Mesendoderm (in vitro differentiated cells): Measurements from ENCODE around the gene GCM1. TPM values are rescaled to one million over a fixed set of nuclear protein-coding genes. Genes with fewer than 3 reads are reported as not detected.

Experiments used
- DNase-seq: peaks from one replicate; pipeline ENCODE4 v3.0.0; 2013
- H2AK5ac ChIP-seq: 2 replicates; pipeline ENCODE4 v1.6.1; 2013; ENCODE audit warnings: low read length, inconsistent platforms
- H2BK120ac ChIP-seq: 2 replicates; pipeline ENCODE4 v1.6.1; 2013; ENCODE audit warnings: low read depth, mild to moderate bottlenecking, low read length, moderate library complexity, mixed read lengths
- H2BK15ac ChIP-seq: replicated peaks from 2 replicates; pipeline ENCODE4 v1.6.1; 2013; ENCODE audit warnings: low read depth, mild to moderate bottlenecking, moderate library complexity
- H2BK5ac ChIP-seq: 2 replicates; pipeline ENCODE4 v1.6.1; 2013; ENCODE audit warnings: low read length, inconsistent platforms
- H3K18ac ChIP-seq: 2 replicates; pipeline ENCODE4 v1.6.1; 2013; ENCODE audit warnings: mild to moderate bottlenecking, low read length, mixed read lengths
- H3K23ac ChIP-seq: one replicate; pipeline ENCODE4 v1.6.1; 2013; ENCODE audit warnings: low read length
- H3K27ac ChIP-seq: 2 replicates; pipeline ENCODE4 v1.5.1; 2013; ENCODE audit warnings: low read depth, mild to moderate bottlenecking, inconsistent platforms, low read length, moderate library complexity
- H3K27me3 ChIP-seq: 2 replicates; pipeline ENCODE4 v1.6.1; 2013; ENCODE audit warnings: low read length, control low read depth, mild to moderate bottlenecking, inconsistent platforms; ENCODE audit not compliant: insufficient read depth, poor library complexity
- H3K36me3 ChIP-seq: 2 replicates; pipeline ENCODE4 v1.6.1; 2013; ENCODE audit warnings: low read length, inconsistent platforms; ENCODE audit not compliant: control insufficient read depth, insufficient read depth
- H3K4ac ChIP-seq: one replicate; pipeline ENCODE4 v1.6.1; 2013; ENCODE audit warnings: low read depth, mild to moderate bottlenecking, low read length, moderate library complexity
- H3K4me1 ChIP-seq: 2 replicates; pipeline ENCODE4 v1.6.1; 2013; ENCODE audit warnings: low read depth, low read length, inconsistent platforms; ENCODE audit not compliant: control insufficient read depth
- H3K4me2 ChIP-seq: 2 replicates; pipeline ENCODE4 v1.6.1; 2013; ENCODE audit warnings: low read length
- H3K4me3 ChIP-seq: 2 replicates; pipeline ENCODE4 v1.5.1; 2013; ENCODE audit warnings: mild to moderate bottlenecking, low read length
- H3K56ac ChIP-seq: one replicate; pipeline ENCODE4 v1.6.1; 2013; ENCODE audit warnings: low read length
- H3K79me1 ChIP-seq: 2 replicates; pipeline ENCODE4 v1.6.1; 2013; ENCODE audit warnings: low read length, inconsistent platforms
- H3K79me2 ChIP-seq: 2 replicates; pipeline ENCODE4 v1.6.1; 2013; ENCODE audit warnings: mild to moderate bottlenecking, low read length; ENCODE audit not compliant: control insufficient read depth, insufficient read depth
- H3K9ac ChIP-seq: 2 replicates; pipeline ENCODE4 v1.6.1; 2013; ENCODE audit warnings: low read length, inconsistent platforms
- H4K5ac ChIP-seq: one replicate; pipeline ENCODE4 v1.6.1; 2013; ENCODE audit warnings: low read length
- H4K8ac ChIP-seq: one replicate; pipeline ENCODE4 v1.6.1; 2013; ENCODE audit warnings: low read depth, mild to moderate bottlenecking, control low read depth, low read length, moderate library complexity
- WGBS: extraction: QIAGEN DNeasy Blood & Tissue Kit; methylation state at CpG from one replicate; pipeline ENCODE4 v1.1.7; 2013; ENCODE audit warnings: low lambda C conversion rate, missing lambda C conversion rate; ENCODE audit not compliant: insufficient coverage; ENCODE audit errors: extremely low coverage; 5-methylcytosine and 5-hydroxymethylcytosine counted together
- polyA plus RNA-seq, 2 experiments: library from polyadenylated mRNA; stranded (reverse); fragments of 200-250 nt; gene quantifications; one replicate each; pipeline ENCODE4 v1.2.3, GENCODE V29; 2013

The GCM1 gene
- 0.01 TPM for polyA plus RNA-seq (2013, experiment 1 of 2)
- not detected for polyA plus RNA-seq (2013, experiment 2 of 2)

GRCh38 chr6:53148684-53149083 lies at the start of gene GCM1:
Gene GCM1 (minus strand): TSS chr6:53148841. CDS start chr6:53145632, 3,209 bp downstream.
- H3K18ac ChIP-seq, result no peak within 1 kb of the TSS
- H3K27me3 ChIP-seq, result no peaks in the 10 kb centered on the region
- DNase-seq, result no peak
- no peak within 1 kb of the TSS for H3K9ac ChIP-seq
- H3K79me2 ChIP-seq, result no peaks in the 10 kb centered on the region
- H4K5ac ChIP-seq, result no peak within 1 kb of the TSS
- H2BK120ac ChIP-seq, result no peak within 1 kb of the TSS
- no peak within 1 kb of the TSS for H3K23ac ChIP-seq
- WGBS, result no CpG with 5 or more reads among the region's 5 CpGs
- H2BK5ac ChIP-seq, result no peak within 1 kb of the TSS
- no peak within 1 kb of the TSS for H3K4me2 ChIP-seq
- no peak within 1 kb of the TSS for H3K4me3 ChIP-seq
- H2BK15ac ChIP-seq, result no peak within 1 kb of the TSS
- no peak within 1 kb of the TSS for H3K56ac ChIP-seq
- no peak within 1 kb of the TSS for H3K27ac ChIP-seq
- no peak within 1 kb of the TSS for H4K8ac ChIP-seq
- no peak within 1 kb of the TSS for H2AK5ac ChIP-seq
- no peaks in the 10 kb centered on the region for H3K79me1 ChIP-seq
- no peak within 1 kb of the TSS for H3K4ac ChIP-seq
- peaks cover 3% of the 10 kb centered on the region for H3K4me1 ChIP-seq
- H3K36me3 ChIP-seq, result no peaks in the 10 kb centered on the region

- Histone ChIP-seq H3K27ac (no peak overlapping the region), H3K56ac (no peak overlapping the region), H3K79me1 (no peaks in the 10 kb centered on the region), H3K27me3 (no peaks in the 10 kb centered on the region), H2BK5ac (no peak overlapping the region), H3K4me3 (no peak overlapping the region), H3K23ac (no peak overlapping the region), H3K36me3 (no peaks in the 10 kb centered on the region), H2BK120ac (no peak overlapping the region), H4K5ac (no peak overlapping the region), H2AK5ac (no peak overlapping the region), H3K4me1 (no peaks in the 10 kb centered on the region), H3K79me2 (no peaks in the 10 kb centered on the region), H3K18ac (no peak overlapping the region), H3K4me2 (no peak overlapping the region), H3K9ac (no peak overlapping the region), H3K4ac (no peak overlapping the region), H2BK15ac (no peak overlapping the region), H4K8ac (no peak overlapping the region)
- DNase-seq, result no peak
- 100% methylated on average over 2 of the region's 3 CpGs for WGBS
These were observed 48.9 kb upstream of the GCM1 start for GRCh38 chr6:53197553-53197952.

- Histone ChIP-seq H2BK120ac (no peak overlapping the region), H3K27ac (no peak overlapping the region), H3K23ac (no peak overlapping the region), H3K4me2 (no peak overlapping the region), H3K79me2 (no peaks in the 10 kb centered on the region), H3K4ac (no peak overlapping the region), H3K4me1 (no peaks in the 10 kb centered on the region), H3K18ac (no peak overlapping the region), H2AK5ac (no peak overlapping the region), H2BK15ac (no peak overlapping the region), H3K9ac (no peak overlapping the region), H3K79me1 (no peaks in the 10 kb centered on the region), H2BK5ac (no peak overlapping the region), H3K4me3 (no peak overlapping the region), H3K56ac (no peak overlapping the region), H3K36me3 (no peaks in the 10 kb centered on the region), H4K8ac (no peak overlapping the region), H4K5ac (no peak overlapping the region), H3K27me3 (no peaks in the 10 kb centered on the region)
- no peak for DNase-seq
- 20% methylated on average over 1 of the region's 4 CpGs for WGBS
These were observed 46.4 kb upstream of the GCM1 start for GRCh38 chr6:53195048-53195447.

GRCh38 chr6:53192682-53193188 lies 44.1 kb upstream of the GCM1 start:
- Histone ChIP-seq H3K36me3 (no peaks in the 10 kb centered on the region), H3K4me3 (no peak overlapping the region), H3K9ac (no peak overlapping the region), H3K79me2 (no peaks in the 10 kb centered on the region), H3K4ac (no peak overlapping the region), H2AK5ac (no peak overlapping the region), H2BK5ac (no peak overlapping the region), H3K4me2 (no peak overlapping the region), H4K8ac (no peak overlapping the region), H3K18ac (no peak overlapping the region), H2BK15ac (no peak overlapping the region), H3K79me1 (no peaks in the 10 kb centered on the region), H3K27ac (no peak overlapping the region), H4K5ac (no peak overlapping the region), H3K4me1 (no peaks in the 10 kb centered on the region), H3K23ac (no peak overlapping the region), H3K56ac (no peak overlapping the region), H3K27me3 (no peaks in the 10 kb centered on the region), H2BK120ac (peak overlapping the region; percentile 4)
- DNase-seq, result peak; percentile 69
- no CpG with 5 or more reads among the region's 5 CpGs for WGBS

GRCh38 chr6:53189554-53189953 lies 40.9 kb upstream of the GCM1 start:
- no peaks in the 10 kb centered on the region for H3K36me3 ChIP-seq
- no peak overlapping the region for H3K18ac ChIP-seq
- H4K8ac ChIP-seq, result no peak overlapping the region
- no peak overlapping the region for H2BK120ac ChIP-seq
- no peak for DNase-seq
- H2BK5ac ChIP-seq, result no peak overlapping the region
- no peak overlapping the region for H3K4me3 ChIP-seq
- no peak overlapping the region for H4K5ac ChIP-seq
- H3K23ac ChIP-seq, result no peak overlapping the region
- H3K79me2 ChIP-seq, result no peaks in the 10 kb centered on the region
- H3K27ac ChIP-seq, result no peak overlapping the region
- no peak overlapping the region for H3K4me2 ChIP-seq
- H3K4me1 ChIP-seq, result no peaks in the 10 kb centered on the region
- H3K27me3 ChIP-seq, result no peaks in the 10 kb centered on the region
- H3K79me1 ChIP-seq, result no peaks in the 10 kb centered on the region
- no peak overlapping the region for H3K4ac ChIP-seq
- H3K56ac ChIP-seq, result no peak overlapping the region
- no peak overlapping the region for H2BK15ac ChIP-seq
- H3K9ac ChIP-seq, result no peak overlapping the region
- no peak overlapping the region for H2AK5ac ChIP-seq

GRCh38 chr6:53188833-53189232 lies 40.2 kb upstream of the GCM1 start:
- no peak overlapping the region for H4K5ac ChIP-seq

More at GRCh38 chr6:53188833-53189232, 40.2 kb upstream of the GCM1 start:
- no peak overlapping the region for H2AK5ac ChIP-seq
- DNase-seq, result no peak
- no peak overlapping the region for H3K56ac ChIP-seq
- H2BK120ac ChIP-seq, result no peak overlapping the region
- no peak overlapping the region for H3K27ac ChIP-seq
- no peak overlapping the region for H3K4ac ChIP-seq
- no peak overlapping the region for H3K23ac ChIP-seq
- H2BK15ac ChIP-seq, result no peak overlapping the region
- no peaks in the 10 kb centered on the region for H3K4me1 ChIP-seq
- no peaks in the 10 kb centered on the region for H3K36me3 ChIP-seq
- no peak overlapping the region for H3K9ac ChIP-seq
- no peaks in the 10 kb centered on the region for H3K27me3 ChIP-seq
- no peak overlapping the region for H4K8ac ChIP-seq
- no peak overlapping the region for H3K4me2 ChIP-seq
- no peak overlapping the region for H2BK5ac ChIP-seq
- no peak overlapping the region for H3K18ac ChIP-seq
- WGBS, result no CpG with 5 or more reads among the region's 2 CpGs
- H3K79me1 ChIP-seq, result no peaks in the 10 kb centered on the region
- H3K4me3 ChIP-seq, result no peak overlapping the region
- H3K79me2 ChIP-seq, result no peaks in the 10 kb centered on the region
